GM18907 (cell line): ENCODE results near the gene NKAIN1.
"Not testable (repeated sequence)": the region's sequence is repeated elsewhere in the genome, so short reads cannot be mapped to it uniquely, and the experiment has no call there.

Source experiments
- ATAC-seq: cut with Tn5 transposase; IDR thresholded peaks from one replicate; pipeline ENCODE4 v1.9.1; 2021; ENCODE audit warnings: mild to moderate bottlenecking, moderate library complexity; ENCODE audit not compliant: unreplicated experiment

Gene NKAIN1

DNA sequence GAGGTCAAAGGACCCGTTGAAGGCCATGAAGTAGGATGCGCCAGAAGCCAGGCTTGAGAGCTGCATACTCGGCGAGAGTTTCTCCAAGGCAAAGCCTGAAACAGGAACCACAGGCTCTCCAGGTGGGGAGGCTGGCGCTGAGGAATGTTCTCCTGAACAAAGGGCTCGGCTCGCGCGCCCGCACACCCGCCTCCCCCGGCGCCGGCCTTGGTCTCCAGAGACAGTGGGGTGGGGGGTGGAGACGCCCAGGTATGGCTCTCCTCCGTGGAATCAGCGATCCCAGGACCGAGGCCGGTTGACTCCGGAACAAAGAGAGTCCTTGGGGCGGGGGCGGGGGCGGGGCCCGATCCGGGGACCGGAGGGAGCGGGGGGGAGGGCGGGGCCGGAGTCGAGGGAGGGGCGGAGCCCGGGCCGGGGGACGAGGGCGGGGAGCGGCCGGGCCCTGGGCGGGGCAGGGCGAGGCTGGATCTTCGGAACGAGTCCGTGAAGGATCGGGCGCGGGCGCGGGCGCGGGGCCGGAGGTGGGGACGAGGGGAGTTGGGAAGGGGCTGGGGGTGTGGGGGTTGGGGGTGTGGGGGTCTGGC, 85.0 kb downstream of the NKAIN1 start:
- peak; percentile 32 for ATAC-seq

DNA sequence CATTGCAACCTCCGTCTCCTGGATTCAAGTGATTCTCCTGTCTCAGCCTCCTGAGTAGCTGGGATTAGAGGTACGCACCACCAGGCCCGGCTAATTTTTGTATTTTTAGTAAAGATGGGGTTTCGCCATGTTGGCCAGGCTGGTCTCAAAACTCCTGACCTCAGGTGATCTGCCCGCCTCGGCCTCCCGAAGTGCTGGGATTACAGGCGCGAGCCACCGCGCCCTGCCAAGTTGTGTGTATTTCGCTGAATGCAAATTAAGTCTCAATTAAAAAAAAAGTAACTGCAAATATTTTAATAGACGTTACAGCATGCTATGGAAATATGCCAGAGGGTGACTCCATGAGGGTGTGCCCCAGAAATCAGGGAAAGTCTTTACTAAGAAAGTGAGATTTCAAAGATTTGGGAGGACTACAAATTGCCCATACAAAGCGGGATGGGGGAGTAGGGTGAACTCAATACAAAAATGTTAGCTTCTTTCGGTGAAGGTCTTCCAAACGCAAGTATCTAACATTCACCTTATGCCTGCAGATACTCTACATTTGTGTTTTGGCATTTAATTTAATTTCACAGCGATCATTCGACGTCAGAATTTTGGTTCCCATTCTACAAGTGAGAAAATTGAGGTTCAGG, 85.6 kb downstream of the NKAIN1 start:
- no peak for ATAC-seq

DNA sequence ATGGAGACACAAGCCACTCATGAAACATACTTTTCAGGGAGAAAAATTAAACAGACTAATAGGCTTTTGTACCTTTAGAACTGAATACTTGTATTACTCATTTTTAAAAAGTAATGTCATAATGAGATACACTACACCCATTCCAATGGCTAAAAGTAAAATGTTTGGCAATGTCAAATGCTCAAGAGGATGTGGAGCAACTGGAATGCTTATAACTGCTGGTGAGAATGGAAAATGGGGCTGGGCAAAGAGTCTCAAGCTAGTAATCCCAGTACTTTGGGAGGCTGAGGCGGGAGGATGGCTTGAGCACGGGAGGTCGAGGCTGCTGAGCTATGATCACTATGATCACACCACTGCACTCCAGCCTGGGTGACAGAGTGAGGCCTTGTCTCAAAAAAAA, 86.3 kb downstream of the NKAIN1 start:
- no peak for ATAC-seq

DNA sequence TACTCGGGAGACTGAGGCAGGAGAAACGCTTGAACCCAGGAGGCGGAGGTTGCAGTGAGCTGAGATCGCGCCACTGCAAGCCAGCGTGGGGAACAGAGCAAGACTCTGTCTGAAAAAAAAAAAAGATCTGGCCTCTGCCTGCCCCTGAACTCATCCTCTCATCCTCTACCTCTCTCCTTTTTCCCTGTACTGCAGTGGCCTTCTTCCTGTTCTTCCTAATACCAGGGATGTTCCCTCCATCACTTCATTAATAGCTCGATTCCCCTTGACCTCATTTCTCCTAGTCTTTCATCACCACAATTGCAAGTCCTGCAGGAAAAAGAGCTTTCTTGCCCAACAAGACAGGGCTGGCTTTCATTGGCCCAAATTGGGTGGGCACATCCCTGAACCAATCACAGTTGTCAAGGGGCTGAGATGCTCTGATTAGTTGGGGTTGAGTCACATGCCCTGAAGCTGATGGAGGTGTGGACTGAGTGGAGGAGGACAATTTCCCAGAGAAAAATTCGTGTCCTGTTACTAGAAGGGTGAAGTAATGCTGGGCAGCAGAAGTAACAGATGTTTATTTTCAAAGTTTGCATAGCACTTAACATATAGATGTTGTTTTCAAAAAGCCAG, 87.4 kb downstream of the NKAIN1 start:
- ATAC-seq, result no peak

DNA sequence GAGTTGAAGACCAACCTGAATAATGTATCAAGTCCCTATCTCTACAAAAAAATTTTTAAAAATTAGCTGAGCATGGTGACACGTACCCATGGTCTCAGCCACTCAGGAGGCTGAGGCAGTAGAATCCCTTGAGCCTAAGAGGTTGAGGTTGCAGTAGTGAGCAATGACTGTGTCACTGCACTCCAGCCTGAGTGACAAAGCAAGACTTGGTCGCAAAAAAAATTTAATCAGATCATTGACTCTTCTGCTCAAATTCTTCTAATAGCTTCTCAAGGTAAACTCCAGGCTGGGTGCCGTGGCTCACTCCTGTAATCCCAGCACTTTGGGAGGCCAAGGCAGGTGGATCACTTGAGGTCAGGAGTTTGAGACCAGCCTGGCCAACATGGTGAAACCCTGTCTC, 88.3 kb downstream of the NKAIN1 start:
- ATAC-seq, result no peak

DNA sequence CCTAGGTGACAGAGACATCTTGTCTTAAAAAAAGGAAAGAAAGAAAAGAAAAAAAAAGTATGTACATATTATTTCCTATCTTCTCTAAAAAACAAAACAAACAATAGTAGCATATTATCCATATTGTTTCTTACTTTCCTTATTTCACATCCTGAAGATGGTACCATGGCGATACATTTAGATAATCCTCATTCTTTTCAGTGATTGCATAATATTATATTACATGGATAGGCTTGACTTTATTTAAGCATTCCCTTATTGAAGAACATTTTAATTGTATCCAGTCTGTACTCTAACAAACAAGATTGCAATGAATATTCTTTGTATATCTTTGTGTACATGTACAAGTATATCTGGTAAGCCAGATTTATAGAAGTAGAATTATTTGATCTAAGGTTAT, 91.3 kb downstream of the NKAIN1 start:
- ATAC-seq, result no peak

DNA sequence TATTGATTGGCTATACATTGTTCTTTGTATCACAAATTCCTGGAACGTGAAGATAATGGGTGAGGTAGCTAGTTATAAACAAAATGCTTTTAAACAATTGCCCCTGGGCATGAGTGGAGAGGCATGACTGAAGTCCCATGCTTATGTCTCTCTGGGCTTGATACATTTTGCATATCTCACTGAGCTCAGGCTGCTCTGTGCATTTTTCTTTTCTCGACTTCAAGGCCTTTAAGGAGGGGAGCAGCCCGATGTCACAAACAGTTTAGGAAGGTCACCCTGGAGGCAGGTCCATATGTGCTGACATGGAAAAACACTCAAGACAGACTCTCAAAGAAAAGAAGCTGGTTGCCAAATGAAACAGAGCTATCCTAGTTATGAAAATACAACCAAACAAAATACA, 94.0 kb downstream of the NKAIN1 start:
- no peak for ATAC-seq

DNA sequence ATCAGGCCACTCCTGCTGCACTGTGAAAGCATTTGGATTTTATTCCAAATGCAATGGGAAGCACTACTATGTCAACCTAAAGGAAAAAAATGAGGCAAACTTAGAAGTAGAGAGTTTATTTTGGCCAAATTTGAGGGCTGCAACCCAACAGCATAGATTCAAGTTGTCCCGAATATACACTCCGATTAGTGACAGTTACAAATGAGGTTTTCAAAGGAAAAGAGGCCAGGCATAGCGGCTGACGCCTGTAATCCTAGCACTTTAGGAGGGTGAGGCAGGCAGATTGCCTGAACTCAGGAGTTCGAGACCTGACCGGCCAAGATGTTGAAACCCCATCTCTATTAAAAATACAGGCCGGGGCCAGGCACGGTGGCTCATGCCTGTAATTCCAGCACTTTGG, 95.2 kb downstream of the NKAIN1 start:
- no peak for ATAC-seq

DNA sequence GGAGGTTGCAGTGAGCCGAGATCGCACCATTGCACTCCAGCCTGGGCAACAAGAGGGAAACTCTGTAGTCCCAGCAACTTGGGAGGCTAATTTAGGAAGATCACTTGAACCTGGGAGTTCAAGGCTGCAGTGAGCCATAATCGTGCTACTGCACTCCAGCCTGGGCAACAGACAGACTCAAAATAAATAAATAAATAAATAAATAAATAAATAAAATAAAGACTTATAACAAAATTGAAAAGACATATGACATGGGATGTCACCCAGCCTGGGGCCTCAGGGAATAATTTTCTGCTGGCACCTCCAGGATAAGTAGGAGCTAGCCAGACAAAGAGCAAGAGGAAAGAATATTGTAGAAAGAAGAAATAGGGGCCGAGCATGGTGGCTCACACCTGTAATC, 96.2 kb downstream of the NKAIN1 start:
- no peak for ATAC-seq

DNA sequence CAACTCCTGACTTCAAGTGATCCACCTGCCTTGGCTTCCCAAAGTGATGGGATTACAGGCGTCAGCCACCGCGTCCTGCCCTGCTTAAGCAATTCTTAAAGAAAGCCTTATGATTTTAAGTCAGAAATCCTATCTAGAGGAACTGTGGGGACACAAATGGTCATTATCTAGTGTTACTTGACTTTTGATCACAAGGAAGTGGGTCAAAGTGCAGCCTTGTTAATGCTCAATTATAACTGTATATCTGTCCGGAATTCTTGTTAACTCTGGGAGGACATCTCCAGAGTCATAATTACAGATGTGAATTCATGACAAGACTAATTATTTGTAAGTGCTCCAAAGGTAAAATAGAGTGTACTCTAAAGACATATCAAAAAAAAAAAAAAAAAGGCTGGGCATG, 97.3 kb downstream of the NKAIN1 start:
- no peak for ATAC-seq

DNA sequence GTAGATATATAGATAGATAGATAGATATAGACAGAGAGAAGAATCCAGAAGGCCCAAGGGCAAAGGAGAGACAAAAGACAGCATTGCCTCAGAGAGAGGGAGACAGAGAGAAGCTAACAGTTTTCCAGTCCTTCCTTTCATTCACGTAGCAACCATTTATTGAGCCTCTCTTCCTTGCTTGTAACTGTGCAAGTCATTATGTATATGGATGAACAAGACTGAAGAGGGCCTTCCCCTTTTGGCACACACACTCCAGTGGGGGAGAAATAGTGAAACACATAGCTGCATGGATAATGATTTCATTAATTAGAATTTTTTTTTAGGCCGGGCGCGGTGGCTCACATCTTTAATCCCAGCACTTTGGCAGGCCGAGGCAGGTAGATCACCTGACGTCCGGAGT, 99.4 kb downstream of the NKAIN1 start:
- ATAC-seq, result no peak

DNA sequence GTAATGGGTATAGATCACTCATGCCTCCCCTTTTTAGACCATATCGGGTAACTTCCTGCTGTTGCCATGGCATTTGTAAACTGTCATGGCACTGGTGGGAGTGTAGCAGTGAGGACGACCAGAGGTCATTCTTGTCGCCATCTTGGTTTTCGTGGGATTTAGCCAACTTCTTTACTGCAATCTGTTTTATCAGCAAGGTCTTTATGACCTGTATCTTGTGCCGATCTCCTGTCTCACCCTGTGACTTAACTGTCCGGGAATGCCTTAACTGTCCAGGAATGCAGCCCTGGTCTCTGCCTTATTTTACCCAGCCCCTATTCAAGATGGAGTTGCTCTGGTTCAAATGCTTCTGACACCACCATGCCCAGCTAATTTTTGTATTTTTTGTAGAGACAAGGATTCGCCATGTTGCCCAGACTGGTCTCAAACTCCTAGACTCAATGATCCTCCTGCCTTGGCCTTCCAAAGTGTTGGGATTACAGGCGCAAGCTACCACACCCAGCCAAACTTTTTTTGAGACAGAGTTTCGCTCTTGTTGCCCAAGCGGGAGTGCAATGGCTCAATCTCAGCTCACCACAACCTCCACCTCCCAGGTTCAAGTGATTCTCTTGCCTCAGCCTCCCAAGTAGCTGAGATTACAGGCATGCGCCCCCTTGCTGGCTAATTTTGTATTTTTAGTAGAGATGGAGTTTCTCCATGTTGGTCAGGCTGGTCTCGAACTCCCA, 100.7 kb downstream of the NKAIN1 start:
- ATAC-seq, result not testable (repeated sequence)

DNA sequence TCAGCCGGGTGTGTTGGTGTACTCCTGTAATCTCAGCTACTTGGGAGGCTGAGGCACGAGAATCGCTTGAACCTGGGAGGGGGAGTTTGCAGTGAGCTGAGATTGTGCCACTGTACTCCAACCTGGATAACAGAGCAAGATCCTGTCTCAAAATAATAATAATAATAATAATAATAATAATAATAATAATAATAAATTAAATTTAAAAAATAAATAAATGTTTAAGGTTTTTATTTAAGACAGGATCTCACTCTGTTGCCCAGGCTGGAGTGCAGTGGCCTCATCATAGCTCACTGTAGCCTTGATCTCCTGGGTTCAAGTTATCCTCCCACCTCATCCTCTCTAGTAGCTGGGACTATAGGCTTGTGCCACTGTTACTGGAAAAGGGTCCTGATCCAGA, 101.8 kb downstream of the NKAIN1 start:
- ATAC-seq, result not testable (repeated sequence)

DNA sequence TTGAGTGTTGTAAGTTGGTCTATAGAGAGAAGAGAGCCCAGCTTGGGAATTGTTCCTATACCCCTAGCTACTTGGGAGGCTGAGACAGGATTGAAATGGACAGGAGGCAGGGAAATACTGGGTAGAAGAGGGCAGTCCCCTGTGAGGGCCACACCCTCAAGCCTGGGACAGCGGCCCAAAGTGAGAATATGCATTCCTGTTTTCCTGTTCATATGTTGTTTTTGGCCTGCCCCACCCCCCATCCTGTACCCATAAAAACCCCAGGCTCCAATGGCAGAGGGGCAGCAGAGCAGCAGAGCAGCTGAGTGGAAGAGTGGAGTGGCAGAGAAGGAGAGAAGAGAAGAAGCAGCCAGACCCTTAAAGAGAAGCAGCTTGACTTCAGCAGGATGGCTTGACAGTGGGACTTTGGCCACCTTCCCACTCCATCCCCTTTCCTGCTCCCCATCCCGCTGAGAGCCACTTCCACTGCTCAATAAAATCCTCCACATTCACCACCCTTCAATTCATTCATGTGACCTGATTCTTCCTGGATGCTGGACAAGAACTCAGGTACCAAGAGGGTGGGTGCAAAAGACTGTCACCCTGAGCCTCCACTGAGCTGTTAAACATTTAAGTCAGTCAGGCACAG, 103.6 kb downstream of the NKAIN1 start:
- ATAC-seq, result no peak

DNA sequence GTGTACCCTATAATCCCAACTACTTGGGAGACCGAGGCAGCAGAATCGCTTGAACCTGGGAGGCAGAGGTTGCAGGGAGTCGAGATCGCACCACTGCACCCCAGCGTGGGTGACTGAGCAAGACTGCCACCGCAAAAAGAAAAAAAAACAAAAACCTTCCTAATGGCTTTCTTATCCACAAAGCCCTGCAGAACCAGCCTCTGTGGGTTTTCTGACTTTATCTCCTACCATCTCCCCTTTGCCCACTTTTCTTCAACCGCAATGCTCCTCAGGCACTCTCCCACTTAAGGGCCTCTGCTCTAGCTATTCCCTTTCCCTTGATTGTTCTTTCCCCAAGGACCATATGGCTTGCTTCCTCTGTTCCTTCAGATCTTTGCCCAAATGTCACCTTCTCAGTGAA, 106.3 kb downstream of the NKAIN1 start:
- no peak for ATAC-seq
